Esophagus squamous epithelium (tissue), 5 donors: ENCODE results near the gene ZNF488. TPM values are rescaled to one million over a fixed set of nuclear protein-coding genes. Genes with fewer than 3 reads are reported as not detected.

ENCODE experiments used
- DNase-seq: peaks from one replicate; lab custom pipeline; 2025; lab: John Stamatoyannopoulos, UW
- H3K27ac ChIP-seq, 4 donors: fragments of 200-600 bp; sonication (generic); one replicate each; pipeline ENCODE4 v1.5.1; 2016 to 2019; ENCODE audit warnings: mild to moderate bottlenecking in 1 of 4
- H3K27me3 ChIP-seq, 4 donors: fragments of 200-600 bp; sonication (generic); 1 replicate in 3 of 4; 2 replicates in 1 of 4; pipeline versions ENCODE4 v1.5.1 to v1.6.0; 2017 to 2021; ENCODE audit warnings: antibody characterized with exemption in 1 of 4
- H3K36me3 ChIP-seq, 3 donors: fragments of 200-600 bp; sonication (generic); one replicate each; pipeline ENCODE4 v1.5.1; 2016 to 2019
- H3K4me1 ChIP-seq, 3 donors: fragments of 200-600 bp; sonication (generic); one replicate each; pipeline ENCODE4 v1.5.1; 2017 to 2019
- H3K4me3 ChIP-seq, 4 donors: fragments of 200-600 bp; sonication (generic); 1 replicate in 3 of 4; 2 replicates in 1 of 4; pipeline ENCODE4 v1.5.1; 2016 to 2019; ENCODE audit warnings: mild to moderate bottlenecking in 2 of 4, moderate library complexity in 1 of 4
- H3K9me3 ChIP-seq, 3 donors: fragments of 200-600 bp; sonication (generic); one replicate each; pipeline ENCODE4 v1.5.1; 2016 to 2019
- CTCF ChIP-seq, 6 experiments: fragments of 450-650 bp in 4 of 6; fragments of 200-600 bp in 2 of 6; sonication (generic) in 2 of 6; IDR thresholded peaks; one replicate each; pipeline ENCODE4 v1.5.1; 2016 to 2019; ENCODE audit warnings: antibody characterized with exemption in 6 of 6, mild to moderate bottlenecking in 4 of 6, moderate library complexity in 4 of 6
- POLR2A ChIP-seq, 4 donors: fragments of 450-650 bp; IDR thresholded peaks; one replicate each; pipeline ENCODE4 v1.6.1; 2017; ENCODE audit warnings: antibody characterized with exemption in 4 of 4, mild to moderate bottlenecking in 4 of 4, moderate library complexity in 3 of 4
- WGBS, 2 donors: methylation state at CpG; one replicate each; pipeline ENCODE4 v1.1.5; 2018; 5-methylcytosine and 5-hydroxymethylcytosine counted together
- intact Hi-C: fragments of 100-400 bp; cut with DNase I; formaldehyde crosslinking; loops from one replicate; pipeline ENCODE4 v1.15.0; 2022
- total RNA-seq, 4 donors: library from RNA; depleted of rRNA; stranded (reverse); fragments of >200 nt; gene quantifications; one replicate each; pipeline ENCODE4 v1.1.0, GENCODE V29; 2016
- donor health status: DM: yes; HTN: yes; CAD: no.

Gene ZNF488
- total RNA-seq, 4 donors from 2014 or later = 0.29 to 1.4 (median 0.73) TPM

GRCh38 chr10:47374611-47375536, 9.2 kb downstream of the ZNF488 start:
- no peaks in the 10 kb centered on the region for H3K9me3 ChIP-seq
- 59 to 74% methylated on average over 9 to 10 of the region's 12 CpGs for WGBS, 2 donors
- no peaks in the 10 kb centered on the region for H3K36me3 ChIP-seq

GRCh38 chr10:47372726-47373125, 11.4 kb downstream of the ZNF488 start:
- Histone ChIP-seq H3K9me3 (no peaks in the 10 kb centered on the region), H3K36me3 (no peaks in the 10 kb centered on the region), H3K27ac (no peak overlapping the region), H3K4me3 (no peak overlapping the region), H3K4me1 (no peaks in the 10 kb centered on the region), H3K27me3 (peaks cover 0 to 14% (median 0%) of the 10 kb centered on the region in 4 donors)
- WGBS, 2 donors = 80 to 84% methylated on average over 5 of the region's 6 CpGs
- TF ChIP-seq POLR2A (IDR thresholded peaks at IDR 0.05) = no peak
- no peak for TF ChIP-seq CTCF (IDR thresholded peaks at IDR 0.05)
- DNase-seq = no peak
- intact Hi-C loops = no loop called here

More at GRCh38 chr10:47374611-47375536, 9.2 kb downstream of the ZNF488 start:
- intact Hi-C loops = no loop called here
- no peak for TF ChIP-seq CTCF (IDR thresholded peaks at IDR 0.05)
- TF ChIP-seq POLR2A (IDR thresholded peaks at IDR 0.05) = no peak
- H3K27ac ChIP-seq = no peak overlapping the region
- H3K4me1 ChIP-seq = no peaks in the 10 kb centered on the region
- peaks cover 0 to 19% (median 0%) of the 10 kb centered on the region in 4 donors for H3K27me3 ChIP-seq
- no peak for DNase-seq
- H3K4me3 ChIP-seq = no peak overlapping the region

- Histone ChIP-seq H3K27ac (no peak overlapping the region), H3K36me3 (no peaks in the 10 kb centered on the region), H3K27me3 (peaks cover 0 to 9% (median 0%) of the 10 kb centered on the region in 4 donors), H3K4me3 (no peak overlapping the region), H3K9me3 (no peaks in the 10 kb centered on the region), H3K4me1 (no peaks in the 10 kb centered on the region)
- 80 to 81% methylated on average over 3 to 5 of the region's 7 CpGs for WGBS, 2 donors
- intact Hi-C loops = no loop called here
- DNase-seq = no peak
- TF ChIP-seq CTCF (IDR thresholded peaks at IDR 0.05) (no peak), POLR2A (IDR thresholded peaks at IDR 0.05) (no peak)
Observed at GRCh38 chr10:47371629-47372485, 12.2 kb downstream of the ZNF488 start.

GRCh38 chr10:47370878-47371277, 13.2 kb downstream of the ZNF488 start:
- TF ChIP-seq POLR2A (IDR thresholded peaks at IDR 0.05) = no peak
- TF ChIP-seq CTCF (IDR thresholded peaks at IDR 0.05) = no peak
- no peaks in the 10 kb centered on the region for H3K4me1 ChIP-seq
- no peak overlapping the region for H3K4me3 ChIP-seq
- intact Hi-C loops = no loop called here
- H3K27me3 ChIP-seq = no peaks in the 10 kb centered on the region
- 69 to 83% methylated on average over 2 to 5 of the region's 7 CpGs for WGBS, 2 donors
- H3K27ac ChIP-seq = no peak overlapping the region
- no peaks in the 10 kb centered on the region for H3K9me3 ChIP-seq
- no peaks in the 10 kb centered on the region for H3K36me3 ChIP-seq
- no peak for DNase-seq
